HEK293T (cell line): Measurements from ENCODE around the gene KYAT1.

ENCODE experiments used
- CTCF ChIA-PET: fragments of 350-600 bp; formaldehyde crosslinking; extraction: SDS; loops from one replicate; lab custom pipeline; 2021; ENCODE audit warnings: antibody characterized with exemption, inconsistent platforms; lab: Yijun Ruan, JAX
- POLR2A ChIA-PET: fragments of 350-600 bp; formaldehyde crosslinking; extraction: SDS; loops from one replicate; lab custom pipeline; 2020; ENCODE audit warnings: antibody characterized with exemption, inconsistent platforms; lab: Yijun Ruan, JAX
- DNase-seq: peaks from one replicate; pipeline ENCODE4 v3.0.0; 2012; ENCODE audit warnings: mixed read lengths; ENCODE audit errors: extremely low spot score
- ARNT ChIP-seq: fragments of 450-650 bp; IDR thresholded peaks from 2 replicates; pipeline ENCODE4 v1.6.1; 2017; ENCODE audit warnings: mild to moderate bottlenecking
- BHLHE40 ChIP-seq: fragments of 450-650 bp; IDR thresholded peaks from 2 replicates; pipeline ENCODE4 v1.6.1; 2016; ENCODE audit warnings: mild to moderate bottlenecking, moderate library complexity, borderline replicate concordance
- CTBP1 ChIP-seq: fragments of 450-650 bp; IDR thresholded peaks from 2 replicates; pipeline ENCODE4 v1.6.1; 2016; ENCODE audit warnings: borderline replicate concordance
- ELF4 ChIP-seq: fragments of 450-650 bp; IDR thresholded peaks from 2 replicates; pipeline ENCODE4 v1.6.1; 2017; ENCODE audit warnings: antibody characterized with exemption
- FOXA1 ChIP-seq: fragments of 450-650 bp; IDR thresholded peaks from 2 replicates; pipeline ENCODE4 v1.6.1; 2016; ENCODE audit warnings: mild to moderate bottlenecking
- FOXK2 ChIP-seq: fragments of 450-650 bp; IDR thresholded peaks from 2 replicates; pipeline ENCODE4 v1.6.1; 2016; ENCODE audit warnings: mild to moderate bottlenecking
- FOXM1 ChIP-seq: fragments of 450-650 bp; IDR thresholded peaks from 2 replicates; pipeline ENCODE4 v1.6.1; 2017; ENCODE audit warnings: mild to moderate bottlenecking, borderline replicate concordance
- HDGF ChIP-seq: fragments of 450-650 bp; IDR thresholded peaks from 2 replicates; pipeline ENCODE4 v1.6.1; 2017; ENCODE audit warnings: antibody characterized with exemption, borderline replicate concordance
- L3MBTL2 ChIP-seq: fragments of 450-650 bp; conservative IDR thresholded peaks from 2 replicates; pipeline ENCODE4 v1.6.1; 2016; ENCODE audit warnings: mild to moderate bottlenecking
- LEF1 ChIP-seq: fragments of 450-650 bp; IDR thresholded peaks from 2 replicates; pipeline ENCODE4 v1.6.1; 2017; ENCODE audit warnings: mild to moderate bottlenecking, borderline replicate concordance
- NFRKB ChIP-seq: fragments of 450-650 bp; IDR thresholded peaks from 2 replicates; pipeline ENCODE4 v1.6.1; 2016; ENCODE audit warnings: mild to moderate bottlenecking, moderate library complexity
- PKNOX1 ChIP-seq: fragments of 450-650 bp; IDR thresholded peaks from 2 replicates; pipeline ENCODE4 v1.6.1; 2016
- SP1 ChIP-seq: fragments of 450-650 bp; IDR thresholded peaks from 2 replicates; pipeline ENCODE4 v1.6.1; 2017
- SUZ12 ChIP-seq: fragments of 450-650 bp; IDR thresholded peaks from 2 replicates; pipeline ENCODE4 v1.6.1; 2016; ENCODE audit warnings: mild to moderate bottlenecking
- TARDBP ChIP-seq: fragments of 450-650 bp; IDR thresholded peaks from 2 replicates; pipeline ENCODE4 v1.6.1; 2016
- ZNF384 ChIP-seq: fragments of 450-650 bp; IDR thresholded peaks from 2 replicates; pipeline ENCODE4 v1.6.1; 2016

Gene KYAT1

GRCh38 chr9:128818099-128818838, 63.5 kb downstream of the KYAT1 start, which contains the start of gene ENDOG:
TSS of gene ENDOG (plus strand) at chr9:128818500. CDS start at chr9:128818685, 185 bp downstream.
- ChIA-PET CTCF (interaction anchor here (0.6 to 2.8 kb wide), 12 partner anchors 8 to 169 kb away, joined by 3 to 20 read pairs (median 3); partner anchors contain the start of genes DOLK, NUP188, PKN3 and SPOUT1), POLR2A (interaction anchor here (0.6 to 3.2 kb wide), 19 partner anchors 9 to 218 kb away, joined by 3 to 57 read pairs (median 4); partner anchors contain the start of genes KYAT1, LRRC8A, MIGA2 and PHYHD1)

GRCh38 chr9:128810873-128811272, 70.9 kb downstream of the KYAT1 start:
- TF ChIP-seq CTBP1 (no peak), HDGF (no peak), ZNF384 (no peak), FOXA1 (no peak), FOXM1 (no peak), ELF4 (no peak), ARNT (no peak), TARDBP (no peak), PKNOX1 (no peak), SUZ12 (no peak), L3MBTL2 (no peak), LEF1 (no peak)
- DNase-seq: no peak
- POLR2A ChIA-PET: interaction anchor here (0.9 kb wide), 1 partner anchor 23 kb away, joined by 3 read pairs; no protein-coding TSS in a partner anchor
- CTCF ChIA-PET: no interaction called here

More at GRCh38 chr9:128818099-128818838, 63.5 kb downstream of the KYAT1 start, which contains the start of gene ENDOG:
- peak; percentile 67 for TF ChIP-seq L3MBTL2
- peak; percentile 20; the same call in 1 of the 2 replicates for TF ChIP-seq ARNT
- no peak for TF ChIP-seq BHLHE40
- peak; percentile 23; the same call in 1 of the 2 replicates for TF ChIP-seq PKNOX1
- peak; percentile 96 for TF ChIP-seq ZNF384
- TF ChIP-seq NFRKB: no peak
- TF ChIP-seq HDGF: 0 out of 2 replicates have a peak, but pooled peaks have one; percentile 90
- DNase-seq: peak; percentile 99

GRCh38 chr9:128809831-128810230, 71.9 kb downstream of the KYAT1 start:
- POLR2A ChIA-PET: interaction anchor here (0.9 to 3.2 kb wide), 2 partner anchors 9 to 22 kb away, joined by 3 to 16 read pairs; partner anchors contain the start of gene ENDOG
- TF ChIP-seq BHLHE40 (no peak), SUZ12 (no peak), HDGF (no peak), TARDBP (no peak), ARNT (no peak), L3MBTL2 (no peak), PKNOX1 (no peak), SP1 (no peak), NFRKB (no peak), FOXM1 (no peak)
- DNase-seq: no peak
- CTCF ChIA-PET: interaction anchor here (0.6 to 1.4 kb wide), 3 partner anchors 9 to 21 kb away, joined by 3 read pairs; partner anchors contain the start of gene ENDOG

- CTCF ChIA-PET: interaction anchor here (1.4 kb wide), 1 partner anchor 10 kb away, joined by 3 read pairs; no protein-coding TSS in a partner anchor
- POLR2A ChIA-PET: interaction anchor here (0.8 to 3.2 kb wide), 2 partner anchors 9 to 21 kb away, joined by 3 to 16 read pairs; partner anchors contain the start of genes ENDOG and SPOUT1
- TF ChIP-seq SP1: no peak
- no peak for TF ChIP-seq TARDBP
- TF ChIP-seq CTBP1: no peak
- TF ChIP-seq L3MBTL2: no peak
- TF ChIP-seq PKNOX1: no peak
- no peak for TF ChIP-seq FOXK2
- TF ChIP-seq NFRKB: no peak
- TF ChIP-seq ARNT: no peak
- TF ChIP-seq ELF4: no peak
- no peak for TF ChIP-seq FOXA1
- DNase-seq: no peak
Observed at GRCh38 chr9:128809036-128809599, 72.6 kb downstream of the KYAT1 start.

GRCh38 chr9:128808543-128808942, 73.2 kb downstream of the KYAT1 start:
- DNase-seq: no peak
- CTCF ChIA-PET: interaction anchor here (1.4 kb wide), 1 partner anchor 9 kb away, joined by 3 read pairs; no protein-coding TSS in a partner anchor
- POLR2A ChIA-PET: interaction anchor here (0.8 to 3.2 kb wide), 2 partner anchors 10 to 21 kb away, joined by 3 to 16 read pairs; partner anchors contain the start of genes ENDOG and SPOUT1
- TF ChIP-seq L3MBTL2 (no peak), ARNT (no peak)
